Activated naive CD8-positive, alpha-beta T cell treated with anti-CD3 and anti-CD28 coated beads, Interleukin-2, amount 10 ng/mL, durations not matched to agents 7 days and 5 days (primary cell): ENCODE results near the gene TIGIT. TPM values are rescaled to one million over a fixed set of nuclear protein-coding genes. Genes with fewer than 3 reads are reported as not detected.

Experiments used
- ATAC-seq: fragments of 150-1000 bp; cut with Tn5 transposase; one replicate; pipeline ENCODE4 v1.10.0; 2021; ENCODE audit warnings: low read depth, moderate library complexity
- POLR2A ChIA-PET: fragments of 350-600 bp; sonication (Branson Sonifier 250); formaldehyde crosslinking; loops from one replicate; lab custom pipeline; 2021; ENCODE audit warnings: antibody characterized with exemption; lab: Charles Lee
- DNase-seq: peaks from one replicate; pipeline ENCODE4 v3.0.0; 2021
- H3K27ac Mint-ChIP-seq: one replicate; pipeline ENCODE4 v1.8.0; 2022; ENCODE audit warnings: mild to moderate bottlenecking, mixed read lengths
- H3K27me3 Mint-ChIP-seq: one replicate; pipeline ENCODE4 v1.8.0; 2022; ENCODE audit warnings: mild to moderate bottlenecking, moderate library complexity, mixed read lengths
- H3K36me3 Mint-ChIP-seq: one replicate; pipeline ENCODE4 v1.8.0; 2021; ENCODE audit warnings: mild to moderate bottlenecking, mixed read lengths
- H3K4me1 Mint-ChIP-seq: one replicate; pipeline ENCODE4 v1.8.0; 2021; ENCODE audit warnings: mixed read lengths
- H3K4me3 Mint-ChIP-seq: one replicate; pipeline ENCODE4 v1.8.0; 2022; ENCODE audit warnings: mild to moderate bottlenecking, moderate library complexity, mixed read lengths
- H3K9me3 Mint-ChIP-seq: one replicate; pipeline ENCODE4 v1.8.0; 2021; ENCODE audit warnings: mixed read lengths
- total RNA-seq, 2 experiments: library from RNA; stranded (reverse); gene quantifications; one replicate each; pipeline ENCODE4 v1.2.3, GENCODE V29; 2021

TIGIT gene
- total RNA-seq, 2 experiments from 2014 or later = 35.5 to 42.4 TPM

GRCh38 chr3:114336857-114337256 is 43.0 kb downstream of the TIGIT start:
- H3K4me1 Mint-ChIP-seq = peaks cover 11% of the 10 kb centered on the region
- H3K9me3 Mint-ChIP-seq = peaks cover 1% of the 10 kb centered on the region
- no peak for ATAC-seq
- H3K36me3 Mint-ChIP-seq = peaks cover 14% of the 10 kb centered on the region
- POLR2A ChIA-PET = no interaction called here
- no peaks in the 10 kb centered on the region for H3K27me3 Mint-ChIP-seq
- H3K4me3 Mint-ChIP-seq = no peak overlapping the region
- H3K27ac Mint-ChIP-seq = no peak overlapping the region
- DNase-seq = no peak

- POLR2A ChIA-PET = interaction anchor here (1.0 kb wide), 2 partner anchors 107 to 125 kb away, joined by 3 to 4 read pairs; no protein-coding TSS in a partner anchor
- H3K4me1 Mint-ChIP-seq = peaks cover 8% of the 10 kb centered on the region
- H3K9me3 Mint-ChIP-seq = peaks cover 1% of the 10 kb centered on the region
- no peaks in the 10 kb centered on the region for H3K27me3 Mint-ChIP-seq
- H3K36me3 Mint-ChIP-seq = peaks cover 12% of the 10 kb centered on the region
- ATAC-seq (no peak), DNase-seq (peak; percentile 21)
- peak overlapping the region; percentile 44 for H3K4me3 Mint-ChIP-seq
- peak overlapping the region; percentile 53 for H3K27ac Mint-ChIP-seq
Observed at GRCh38 chr3:114338651-114339357, 45.0 kb downstream of the TIGIT start.

GRCh38 chr3:114344492-114344891 is 50.7 kb downstream of the TIGIT start:
- Mint-ChIP-seq H3K4me1 (peaks cover 7% of the 10 kb centered on the region), H3K36me3 (peaks cover 10% of the 10 kb centered on the region), H3K27ac (no peak overlapping the region), H3K4me3 (no peak overlapping the region), H3K27me3 (no peaks in the 10 kb centered on the region), H3K9me3 (no peaks in the 10 kb centered on the region)
- DNase-seq (no peak), ATAC-seq (no peak)
- POLR2A ChIA-PET = no interaction called here

- DNase-seq (no peak), ATAC-seq (no peak)
- H3K4me3 Mint-ChIP-seq = no peak overlapping the region
- POLR2A ChIA-PET = no interaction called here
- H3K9me3 Mint-ChIP-seq = no peaks in the 10 kb centered on the region
- H3K4me1 Mint-ChIP-seq = peaks cover 6% of the 10 kb centered on the region
- no peaks in the 10 kb centered on the region for H3K27me3 Mint-ChIP-seq
- H3K27ac Mint-ChIP-seq = no peak overlapping the region
- peaks cover 6% of the 10 kb centered on the region for H3K36me3 Mint-ChIP-seq
Observed at GRCh38 chr3:114350271-114350670, 56.4 kb downstream of the TIGIT start.

- DNase-seq (no peak), ATAC-seq (no peak)
- peaks cover 5% of the 10 kb centered on the region for H3K4me1 Mint-ChIP-seq
- POLR2A ChIA-PET = no interaction called here
- no peaks in the 10 kb centered on the region for H3K9me3 Mint-ChIP-seq
- no peaks in the 10 kb centered on the region for H3K27me3 Mint-ChIP-seq
- H3K4me3 Mint-ChIP-seq = no peak overlapping the region
- H3K27ac Mint-ChIP-seq = no peak overlapping the region
- peaks cover 6% of the 10 kb centered on the region for H3K36me3 Mint-ChIP-seq
Observed at GRCh38 chr3:114350690-114351089, 56.9 kb downstream of the TIGIT start.

GRCh38 chr3:114351123-114351821 is 57.4 kb downstream of the TIGIT start:
- no peak overlapping the region for H3K4me3 Mint-ChIP-seq
- peaks cover under 1% of the 10 kb centered on the region for H3K4me1 Mint-ChIP-seq
- no peaks in the 10 kb centered on the region for H3K27me3 Mint-ChIP-seq

GRCh38 chr3:114351822-114352145 is 58.0 kb downstream of the TIGIT start:
- no peaks in the 10 kb centered on the region for H3K4me1 Mint-ChIP-seq
- peaks cover 6% of the 10 kb centered on the region for H3K36me3 Mint-ChIP-seq
- H3K9me3 Mint-ChIP-seq = no peaks in the 10 kb centered on the region
- DNase-seq (no peak), ATAC-seq (no peak)
- H3K27ac Mint-ChIP-seq = no peak overlapping the region
- POLR2A ChIA-PET = no interaction called here
- no peaks in the 10 kb centered on the region for H3K27me3 Mint-ChIP-seq
- no peak overlapping the region for H3K4me3 Mint-ChIP-seq

More at GRCh38 chr3:114351123-114351821, 57.4 kb downstream of the TIGIT start:
- POLR2A ChIA-PET = no interaction called here
- H3K9me3 Mint-ChIP-seq = no peaks in the 10 kb centered on the region
- H3K36me3 Mint-ChIP-seq = peaks cover 6% of the 10 kb centered on the region
- H3K27ac Mint-ChIP-seq = no peak overlapping the region
- DNase-seq = no peak
- no peak for ATAC-seq

GRCh38 chr3:114355653-114356052 is 61.8 kb downstream of the TIGIT start:
- ATAC-seq = no peak
- no peaks in the 10 kb centered on the region for H3K4me1 Mint-ChIP-seq
- DNase-seq = no peak
- no peaks in the 10 kb centered on the region for H3K9me3 Mint-ChIP-seq
- no peaks in the 10 kb centered on the region for H3K27me3 Mint-ChIP-seq
- no peak overlapping the region for H3K4me3 Mint-ChIP-seq
- POLR2A ChIA-PET = no interaction called here
- H3K36me3 Mint-ChIP-seq = peaks cover 2% of the 10 kb centered on the region
- H3K27ac Mint-ChIP-seq = no peak overlapping the region

- ATAC-seq (no peak), DNase-seq (no peak)
- H3K27ac Mint-ChIP-seq = no peak overlapping the region
- H3K27me3 Mint-ChIP-seq = no peaks in the 10 kb centered on the region
- no peaks in the 10 kb centered on the region for H3K4me1 Mint-ChIP-seq
- POLR2A ChIA-PET = no interaction called here
- no peaks in the 10 kb centered on the region for H3K36me3 Mint-ChIP-seq
- H3K9me3 Mint-ChIP-seq = no peaks in the 10 kb centered on the region
- no peak overlapping the region for H3K4me3 Mint-ChIP-seq
Observed at GRCh38 chr3:114356066-114356465, 62.2 kb downstream of the TIGIT start.

- H3K36me3 Mint-ChIP-seq = no peaks in the 10 kb centered on the region
- no peaks in the 10 kb centered on the region for H3K27me3 Mint-ChIP-seq
Observed at GRCh38 chr3:114356525-114356924, 62.7 kb downstream of the TIGIT start.

More at GRCh38 chr3:114356525-114356924, 62.7 kb downstream of the TIGIT start:
- POLR2A ChIA-PET = no interaction called here
- no peak overlapping the region for H3K27ac Mint-ChIP-seq
- no peak overlapping the region for H3K4me3 Mint-ChIP-seq
- H3K9me3 Mint-ChIP-seq = no peaks in the 10 kb centered on the region
- ATAC-seq (no peak), DNase-seq (no peak)
- H3K4me1 Mint-ChIP-seq = no peaks in the 10 kb centered on the region

Other genes with a start within 250 kb of the TIGIT start
- gene CCDC191, start 237.5 kb upstream of the TIGIT start, total RNA-seq = 1 to 10 TPM; 2.7 to 3.0 TPM
- 10 to 100 TPM; 30.0 to 33.0 TPM for gene QTRT2, start 237.3 kb upstream of the TIGIT start, total RNA-seq
- gene DRD3, start 115.0 kb upstream of the TIGIT start, total RNA-seq = under 1 TPM in 1 of 2 experiments, not detected in 1; 0.30 TPM
- gene ZNF80, start 56.5 kb upstream of the TIGIT start, total RNA-seq = 1 to 10 TPM; 5.1 to 5.3 TPM